ENCODE data around the gene PRSS22.

Gene PRSS22

DNA sequence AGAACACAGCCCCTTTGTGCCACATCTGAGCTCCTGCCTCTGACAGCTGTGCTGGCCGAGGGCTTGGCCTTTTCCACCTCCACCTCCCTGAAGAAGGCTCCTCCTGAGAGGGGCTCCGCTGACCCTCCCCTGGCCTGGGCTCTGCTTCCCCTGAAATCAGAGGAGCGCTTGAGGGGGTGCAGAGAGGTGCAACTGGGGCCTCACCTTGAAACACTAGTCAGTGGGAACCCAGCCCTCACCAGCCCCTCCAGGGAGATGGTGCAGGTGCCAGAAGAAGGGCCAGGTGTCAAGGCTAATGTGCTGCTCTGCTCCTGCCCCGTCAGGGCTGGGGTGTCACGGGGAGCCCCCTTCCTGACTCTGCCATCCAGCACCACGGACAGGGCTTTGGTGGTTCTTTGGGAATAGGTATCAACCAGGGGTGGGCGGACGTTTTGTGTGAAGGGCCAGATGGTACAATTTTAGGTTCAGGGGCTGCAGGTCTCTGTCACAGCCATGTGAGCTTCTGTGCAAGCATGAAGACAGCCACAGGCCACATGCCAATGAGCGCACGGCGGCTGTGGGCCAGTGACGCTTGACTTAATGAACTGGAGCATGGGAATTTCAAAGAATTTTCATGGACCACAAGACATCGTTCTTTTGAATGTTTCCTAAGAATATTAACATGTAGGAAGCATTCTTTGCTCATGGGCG is 30.0 kb downstream of the PRSS22 start:
- DNase-seq = no peak

DNA sequence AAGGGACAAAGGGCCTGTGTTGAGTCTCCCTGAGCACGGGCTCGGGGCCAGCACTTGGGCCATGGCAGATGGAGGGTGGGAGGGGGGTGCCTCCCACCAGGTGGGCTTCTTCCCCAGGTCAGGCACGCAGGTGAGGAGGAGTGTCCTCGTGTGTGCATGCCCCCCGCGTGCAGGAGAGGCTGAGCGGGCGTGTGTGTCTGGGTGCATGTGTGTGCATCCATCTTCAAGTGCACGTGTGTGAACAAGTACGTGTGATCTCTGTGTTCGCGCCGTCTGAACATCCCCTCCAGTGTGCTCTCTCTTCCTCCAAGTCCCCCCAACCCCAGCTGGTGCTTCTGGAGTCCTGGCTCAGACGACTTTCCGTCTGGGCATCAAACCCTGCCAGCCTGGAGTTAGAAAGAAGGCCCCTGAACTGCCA is 30.6 kb downstream of the PRSS22 start:
- no peak for DNase-seq

DNA sequence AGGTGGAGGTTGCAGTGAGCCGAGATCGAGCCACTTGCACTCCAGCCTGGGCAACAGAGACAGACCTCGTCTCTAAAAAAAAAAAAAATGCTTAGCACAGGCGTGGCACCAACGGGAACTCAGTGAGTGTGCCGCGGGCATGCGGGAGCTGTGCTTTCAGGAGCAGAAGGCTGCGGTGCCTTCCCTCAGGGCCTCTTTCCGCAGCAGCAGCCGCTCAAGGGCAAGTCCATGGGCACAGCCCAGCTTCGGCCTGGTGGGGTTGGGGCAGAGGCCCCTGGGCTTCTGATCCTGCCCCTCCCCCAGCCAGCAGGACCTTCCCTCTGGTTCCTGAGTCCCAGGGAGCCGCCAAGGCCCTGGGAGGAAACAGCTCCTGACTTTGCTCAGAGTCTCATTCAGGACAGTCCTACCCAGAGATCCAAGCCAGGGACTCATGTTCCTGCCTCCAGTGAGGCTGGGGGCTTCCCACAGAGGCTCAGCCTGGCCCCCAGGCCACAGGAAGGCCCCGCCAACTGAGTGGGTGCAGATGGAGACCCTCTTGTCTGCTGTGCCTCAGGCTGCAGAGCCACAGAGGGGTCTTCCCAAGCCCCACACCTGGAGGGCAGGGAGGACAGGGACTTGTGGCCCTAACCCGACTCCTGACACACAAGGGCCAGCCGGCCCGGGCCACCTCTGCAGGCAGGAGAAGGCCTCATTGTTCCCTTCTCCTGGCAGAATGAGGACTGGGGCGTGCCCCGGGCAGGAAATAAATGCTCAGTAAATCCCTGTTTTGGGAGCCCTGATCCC is 31.2 kb downstream of the PRSS22 start:
- no peak for DNase-seq

GRCh38 chr16:2825906-2826305 is 32.1 kb downstream of the PRSS22 start:
- DNase-seq = no peak

DNA sequence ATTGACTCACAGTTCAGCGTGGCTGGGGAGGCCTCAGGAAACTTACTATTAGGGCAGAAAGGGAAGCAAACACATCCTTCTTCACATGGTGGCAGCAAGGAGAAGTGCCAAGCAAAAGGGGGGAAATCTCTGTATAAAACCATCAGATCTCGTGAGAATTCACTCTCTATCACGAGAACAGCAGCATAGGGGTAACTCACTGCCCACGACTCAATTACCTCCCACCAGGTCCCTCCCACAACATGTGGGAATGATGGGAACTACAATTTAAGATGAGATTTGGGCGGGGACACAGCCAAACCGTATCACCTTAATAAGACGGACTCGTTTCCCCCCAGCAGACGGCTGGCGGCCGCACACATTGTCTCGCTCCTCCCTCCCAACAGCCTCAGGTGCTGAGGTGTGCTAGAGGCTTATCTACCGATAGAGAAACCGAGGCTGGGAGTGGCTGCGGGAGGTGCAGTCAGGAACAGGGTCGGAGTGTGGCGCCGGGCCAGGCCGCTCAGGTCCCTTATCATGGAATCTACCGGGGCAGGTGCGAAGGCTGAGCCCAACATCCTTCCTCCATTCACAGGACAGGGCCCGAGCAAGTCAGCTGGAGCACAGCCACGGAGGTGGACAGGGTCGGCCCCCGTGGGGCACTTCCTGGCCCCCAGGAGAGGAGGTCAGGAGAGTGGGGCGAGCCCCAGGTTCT is 32.8 kb downstream of the PRSS22 start:
- DNase-seq = no peak

DNA sequence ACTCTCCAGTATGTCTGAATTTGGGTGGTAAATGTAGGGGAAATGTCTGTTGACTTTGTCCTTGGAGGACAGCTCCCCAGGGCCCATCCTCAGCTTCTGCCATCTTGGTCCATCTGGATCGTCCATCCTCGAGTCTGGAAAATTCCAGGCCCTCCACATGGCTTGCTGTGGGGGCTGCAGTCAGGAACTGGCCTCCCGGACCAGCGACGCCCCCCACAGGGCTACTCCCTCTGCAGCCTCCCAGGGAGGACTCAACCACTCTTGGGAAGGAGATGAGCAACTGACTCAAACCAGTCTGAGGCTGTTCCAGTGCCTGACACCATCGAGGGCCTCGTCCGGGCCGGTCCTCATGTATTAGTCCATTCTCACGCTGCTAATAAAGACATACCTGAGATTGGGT is 33.3 kb downstream of the PRSS22 start:
- no peak for DNase-seq

GRCh38 chr16:2822496-2822895 is 35.5 kb downstream of the PRSS22 start:
- no peak for DNase-seq

DNA sequence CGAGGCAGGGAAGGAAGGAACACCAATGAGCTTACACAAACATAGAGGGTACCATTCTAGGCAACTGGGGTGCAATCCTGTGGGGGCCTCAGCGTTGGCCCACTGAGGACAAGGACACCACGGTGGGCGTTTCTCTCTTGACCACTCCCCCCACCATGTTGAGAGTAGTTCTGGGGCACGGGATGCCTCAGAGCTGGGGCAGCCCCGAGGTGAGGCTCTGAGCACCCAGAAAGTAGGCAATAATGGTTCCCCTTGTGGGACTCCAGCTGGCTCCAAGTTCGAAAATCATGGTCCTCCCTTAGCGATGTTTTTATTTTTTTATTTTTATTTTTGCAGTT is 35.8 kb downstream of the PRSS22 start:
- DNase-seq = no peak

- no peak for DNase-seq
These were observed 36.3 kb downstream of the PRSS22 start for GRCh38 chr16:2821487-2822157.

DNA sequence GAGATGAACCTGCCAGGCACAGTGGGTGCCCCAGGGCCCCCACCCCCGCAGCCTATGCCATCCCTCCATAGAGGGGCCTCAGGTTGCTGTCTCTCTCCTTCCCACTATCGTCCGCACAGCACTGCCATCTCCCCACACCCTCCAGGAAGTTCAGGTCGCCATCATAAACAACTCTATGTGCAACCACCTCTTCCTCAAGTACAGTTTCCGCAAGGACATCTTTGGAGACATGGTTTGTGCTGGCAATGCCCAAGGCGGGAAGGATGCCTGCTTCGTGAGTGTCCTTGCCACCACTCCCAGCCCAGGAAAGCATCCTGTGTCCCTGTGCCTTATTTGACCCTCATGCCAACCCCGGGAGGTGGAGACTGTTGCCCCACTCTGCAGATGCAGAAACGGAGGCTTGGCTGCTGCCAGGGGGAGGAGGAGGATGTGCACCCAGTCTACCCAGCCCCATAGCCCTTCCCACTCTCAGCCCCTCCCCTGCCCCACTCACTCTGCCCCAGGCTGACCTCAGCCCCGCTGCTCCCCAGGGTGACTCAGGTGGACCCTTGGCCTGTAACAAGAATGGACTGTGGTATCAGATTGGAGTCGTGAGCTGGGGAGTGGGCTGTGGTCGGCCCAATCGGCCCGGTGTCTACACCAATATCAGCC is 37.0 kb downstream of the PRSS22 start:
- no peak for DNase-seq

- DNase-seq = no peak
These were observed 37.8 kb downstream of the PRSS22 start for GRCh38 chr16:2819939-2820835.

- no peak for DNase-seq
These were observed 38.6 kb downstream of the PRSS22 start for GRCh38 chr16:2819179-2819938.

DNA sequence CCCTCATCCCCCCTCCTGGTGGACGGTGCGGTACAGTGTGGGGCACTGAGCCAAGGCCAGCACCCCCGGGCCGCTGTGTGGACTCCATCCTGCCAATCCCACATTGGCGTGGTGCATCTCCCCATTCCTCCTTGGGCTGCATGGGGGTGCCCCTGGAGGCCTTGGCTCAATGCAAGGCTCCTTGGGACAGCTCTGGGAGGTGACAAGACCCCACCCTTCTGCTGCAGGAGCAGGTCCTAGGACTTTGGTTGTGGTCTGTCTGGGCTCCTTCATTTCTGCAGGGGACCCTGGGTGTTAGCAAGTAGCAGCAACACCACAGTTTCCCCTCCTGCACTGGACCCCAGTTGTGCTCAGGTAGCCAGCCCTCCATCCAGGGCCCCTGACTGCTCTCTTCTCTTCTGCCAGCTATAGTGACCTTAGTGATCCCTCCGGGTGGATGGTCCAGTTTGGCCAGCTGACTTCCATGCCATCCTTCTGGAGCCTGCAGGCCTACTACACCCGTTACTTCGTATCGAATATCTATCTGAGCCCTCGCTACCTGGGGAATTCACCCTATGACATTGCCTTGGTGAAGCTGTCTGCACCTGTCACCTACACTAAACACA is 39.6 kb downstream of the PRSS22 start:
- no peak for DNase-seq

- DNase-seq = peak; percentile 41
These were observed 40.4 kb downstream of the PRSS22 start for GRCh38 chr16:2817340-2818271.

- DNase-seq = peak; percentile 53
These were observed 41.1 kb downstream of the PRSS22 start, which contains the start of gene PRSS21 for GRCh38 chr16:2816751-2817339. PRSS21 (plus strand) TSS chr16:2817237; CDS start chr16:2817269, 32 bp downstream.

- DNase-seq = no peak
These were observed 42.6 kb downstream of the PRSS22 start for GRCh38 chr16:2815299-2815771.

DNA sequence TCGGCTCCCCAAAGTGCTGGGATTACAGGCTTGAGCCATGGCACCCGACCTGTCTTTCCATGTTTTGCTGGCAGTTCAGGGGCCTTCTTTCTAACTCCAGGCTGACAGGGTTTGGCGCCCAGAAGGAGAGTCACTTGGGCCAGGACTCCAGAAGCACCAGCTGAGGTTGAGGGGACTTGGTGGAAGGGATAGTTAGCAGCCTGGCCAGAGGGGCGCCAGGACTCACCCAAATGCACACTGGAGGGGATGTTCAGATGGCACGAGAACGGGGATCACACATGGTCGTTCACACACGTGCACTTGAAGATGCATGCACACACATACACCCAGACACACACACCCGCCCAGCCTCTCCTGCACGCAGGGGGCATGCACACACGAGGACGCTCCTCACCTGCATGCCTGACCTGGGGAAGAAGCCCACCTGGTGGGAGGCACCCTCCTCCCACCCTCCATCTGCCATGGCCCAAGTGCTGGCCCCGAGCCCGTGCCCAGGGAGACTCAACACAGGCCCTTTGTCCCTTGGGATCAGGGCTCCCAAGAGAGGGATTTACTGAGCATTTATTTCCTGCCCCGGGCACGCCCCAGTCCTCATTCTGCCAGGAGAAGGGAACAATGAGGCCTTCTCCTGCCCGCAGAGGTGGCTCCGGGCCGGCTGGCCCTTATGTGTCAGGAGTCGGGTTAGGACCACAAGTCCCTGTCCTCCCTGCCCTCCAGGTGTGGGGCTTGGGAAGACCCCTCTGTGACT is 43.2 kb downstream of the PRSS22 start:
- no peak for DNase-seq

- no peak for DNase-seq
These were observed 44.2 kb downstream of the PRSS22 start for GRCh38 chr16:2813771-2814221.
